ENCODE measurements around the gene CEP63.
A peak's percentile ranks its signal among the peaks of the same experiment; 100 is the strongest.

The CEP63 gene

GRCh38 chr3:134446800-134447199 lies 39.1 kb upstream of the CEP63 start:
- no peak for DNase-seq (ENCODE audit: low spot score)
- Histone ChIP-seq H3K27ac (peak overlapping the region in 1 of 2 donors; percentile 41), H3K4me3 (no peak overlapping the region)
- TF ChIP-seq CTCF (IDR thresholded peaks at IDR 0.05), result no peak

GRCh38 chr3:134447351-134447750 lies 38.5 kb upstream of the CEP63 start:
- no peak for TF ChIP-seq CTCF (IDR thresholded peaks at IDR 0.05)
- H3K27ac ChIP-seq, result peak overlapping the region in 1 of 2 donors; percentile 41
- no peak overlapping the region for H3K4me3 ChIP-seq
- DNase-seq (ENCODE audit: low spot score), result no peak

- Histone ChIP-seq H3K4me3 (no peak overlapping the region), H3K27ac (no peak overlapping the region)
- DNase-seq (ENCODE audit: low spot score), result no peak
- no peak for TF ChIP-seq CTCF (IDR thresholded peaks at IDR 0.05)
These were observed 37.2 kb upstream of the CEP63 start for GRCh38 chr3:134448664-134449063.

- no peak for DNase-seq (ENCODE audit: low spot score)
These were observed 36.6 kb upstream of the CEP63 start for GRCh38 chr3:134449277-134449676.

GRCh38 chr3:134449951-134450350 lies 35.9 kb upstream of the CEP63 start:
- TF ChIP-seq CTCF (IDR thresholded peaks at IDR 0.05), result no peak
- no peak overlapping the region for H3K27ac ChIP-seq

More at GRCh38 chr3:134449277-134449676, 36.6 kb upstream of the CEP63 start:
- no peak for TF ChIP-seq CTCF (IDR thresholded peaks at IDR 0.05)
- no peak overlapping the region for H3K4me3 ChIP-seq
- H3K27ac ChIP-seq, result no peak overlapping the region

GRCh38 chr3:134453631-134454030 lies 32.2 kb upstream of the CEP63 start:
- TF ChIP-seq CTCF (IDR thresholded peaks at IDR 0.05), result no peak
- H3K4me3 ChIP-seq, result no peak overlapping the region
- H3K27ac ChIP-seq, result no peak overlapping the region
- DNase-seq (ENCODE audit: low spot score), result no peak

More at GRCh38 chr3:134449951-134450350, 35.9 kb upstream of the CEP63 start:
- no peak overlapping the region for H3K4me3 ChIP-seq
- no peak for DNase-seq (ENCODE audit: low spot score)

GRCh38 chr3:134457376-134458074 lies 28.3 kb upstream of the CEP63 start:
- TF ChIP-seq CTCF (IDR thresholded peaks at IDR 0.05), result no peak
- DNase-seq (ENCODE audit: low spot score), result no peak
- Histone ChIP-seq H3K4me3 (no peak overlapping the region), H3K27ac (no peak overlapping the region)

Measured in coronary artery (tissue), 2 donors.